ENCODE measurements around the gene AKR1C2.
"Not testable (repeated sequence)": the region's sequence is repeated elsewhere in the genome, so short reads cannot be mapped to it uniquely, and the experiment has no call there.

The AKR1C2 gene

DNA sequence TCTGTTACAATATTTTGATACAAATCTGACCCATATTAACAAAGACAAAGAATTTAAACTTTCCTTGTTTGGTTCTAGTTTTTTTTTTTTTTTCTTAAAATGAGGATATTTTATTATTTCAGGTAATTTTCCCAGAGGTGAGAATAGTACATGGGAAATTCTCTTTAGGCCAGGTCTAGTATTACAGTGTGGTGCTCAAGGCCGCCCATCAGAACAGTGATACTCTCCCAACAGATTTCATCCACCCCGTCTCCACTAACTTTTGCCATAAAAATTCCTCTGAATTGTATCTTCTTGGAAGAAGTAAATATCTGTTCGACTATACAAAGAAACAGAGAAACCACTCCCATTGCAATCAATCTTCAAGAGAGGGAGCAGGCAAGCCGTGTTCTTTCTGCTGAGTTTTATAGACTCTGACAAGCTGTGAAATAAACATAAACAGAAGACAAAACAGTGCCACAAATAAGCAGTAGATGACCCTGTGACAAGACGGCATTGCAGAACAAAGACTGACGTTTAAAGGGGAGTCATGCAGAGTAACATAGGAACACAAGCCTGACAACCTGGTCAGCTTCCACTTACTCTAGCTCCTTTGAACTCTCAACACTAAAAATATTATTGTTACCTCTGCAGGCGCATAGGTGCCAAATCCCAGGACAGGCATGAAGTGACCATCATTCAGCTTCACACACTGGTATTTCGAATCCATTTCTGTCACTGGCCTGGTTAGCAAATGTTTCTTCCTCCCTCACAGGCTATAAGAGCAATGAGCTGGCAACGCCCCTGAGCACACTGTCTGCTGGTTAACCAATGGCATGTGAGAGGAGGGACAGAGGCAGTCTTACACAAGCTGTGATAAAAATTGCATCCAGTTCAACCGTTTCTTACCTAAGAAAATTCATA is at the start of gene AKR1C2:
Gene AKR1C2, minus strand, starts transcription at position 731 of the 903 bp plus-strand sequence. Its CDS starts 22 bp downstream, at position 709.
- not testable (repeated sequence) for H3K9ac ChIP-seq (ENCODE audit: low read length); H3K4me3 ChIP-seq (ENCODE audit: low read length); H3K36me3 ChIP-seq (ENCODE audit: control insufficient read depth, insufficient read depth, low read length); H3K9me3 ChIP-seq (ENCODE audit: control insufficient read depth, low read length); H3K4me1 ChIP-seq (ENCODE audit: control insufficient read depth, insufficient read depth, low read length); H3K27me3 ChIP-seq (ENCODE audit: control insufficient read depth, insufficient read depth, low read length)

DNA sequence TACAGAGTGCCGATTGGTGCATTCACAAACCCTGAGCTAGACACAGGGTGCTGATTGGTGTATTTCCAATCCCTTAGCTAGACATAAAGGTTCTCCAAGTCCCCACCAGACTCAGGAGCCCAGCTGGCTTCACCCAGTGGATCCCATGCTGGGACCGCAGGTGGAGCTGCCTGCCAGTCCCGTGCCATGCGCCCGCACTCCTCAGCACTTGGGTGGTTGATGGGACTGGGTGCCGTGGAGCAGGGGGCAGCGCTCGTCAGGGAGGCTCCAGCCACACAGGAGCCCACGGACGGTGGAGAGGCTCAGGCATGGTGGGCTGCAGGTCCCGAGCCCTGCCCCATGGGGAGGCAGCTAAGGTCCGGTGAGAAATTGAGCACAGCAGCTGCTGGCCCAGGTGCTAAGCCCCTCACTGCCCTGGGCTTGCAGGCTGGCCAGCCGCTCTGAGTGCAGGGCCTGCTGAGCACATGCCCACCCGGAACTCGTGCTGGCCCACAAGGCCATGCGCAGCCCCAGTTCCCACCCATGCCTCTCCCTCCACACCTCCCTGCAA is 49.4 kb upstream of the AKR1C2 start:
- H3K27me3 ChIP-seq (ENCODE audit: control insufficient read depth, insufficient read depth, low read length); H3K9ac ChIP-seq (ENCODE audit: low read length); H3K36me3 ChIP-seq (ENCODE audit: control insufficient read depth, insufficient read depth, low read length); H3K4me3 ChIP-seq (ENCODE audit: low read length); H3K9me3 ChIP-seq (ENCODE audit: control insufficient read depth, low read length); H3K4me1 ChIP-seq (ENCODE audit: control insufficient read depth, insufficient read depth, low read length): not testable (repeated sequence)

- Histone ChIP-seq H3K9ac (ENCODE audit: low read length) (no peak overlapping the region), H3K4me1 (ENCODE audit: control insufficient read depth, insufficient read depth, low read length) (peaks cover 9% of the 10 kb centered on the region), H3K9me3 (ENCODE audit: control insufficient read depth, low read length) (no peaks in the 10 kb centered on the region), H3K4me3 (ENCODE audit: low read length) (no peak overlapping the region), H3K36me3 (ENCODE audit: control insufficient read depth, insufficient read depth, low read length) (no peaks in the 10 kb centered on the region), H3K27me3 (ENCODE audit: control insufficient read depth, insufficient read depth, low read length) (no peaks in the 10 kb centered on the region)
Measured at GRCh38 chr10:5047912-5048628, 44.4 kb upstream of the AKR1C2 start.

DNA sequence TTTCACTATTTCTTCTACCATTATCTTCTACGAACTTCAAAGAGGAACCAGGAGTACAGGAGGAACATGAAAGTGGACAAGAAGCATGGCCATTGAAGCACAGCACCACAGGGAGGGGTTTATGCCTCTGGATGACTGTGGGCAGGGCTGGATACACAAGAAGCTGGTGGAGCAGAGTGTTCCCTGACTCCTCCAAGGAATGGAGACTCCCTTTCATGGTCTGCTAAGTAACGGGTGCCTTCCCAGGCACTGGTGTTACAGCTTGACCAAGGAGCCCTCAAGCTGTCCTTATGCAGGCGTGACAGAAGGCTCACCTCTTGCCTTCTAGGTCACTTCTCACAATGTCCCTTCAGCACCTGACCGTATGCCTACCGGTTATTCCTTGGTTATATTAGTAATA is 43.4 kb upstream of the AKR1C2 start:
- not testable (repeated sequence) for H3K36me3 ChIP-seq (ENCODE audit: control insufficient read depth, insufficient read depth, low read length); H3K9me3 ChIP-seq (ENCODE audit: control insufficient read depth, low read length); H3K4me3 ChIP-seq (ENCODE audit: low read length); H3K27me3 ChIP-seq (ENCODE audit: control insufficient read depth, insufficient read depth, low read length); H3K9ac ChIP-seq (ENCODE audit: low read length)
- H3K4me1 ChIP-seq (ENCODE audit: control insufficient read depth, insufficient read depth, low read length), result peaks cover 13% of the 10 kb centered on the region

- peaks cover 19% of the 10 kb centered on the region for H3K4me1 ChIP-seq (ENCODE audit: control insufficient read depth, insufficient read depth, low read length)
- H3K9ac ChIP-seq (ENCODE audit: low read length), result no peak overlapping the region
- no peaks in the 10 kb centered on the region for H3K27me3 ChIP-seq (ENCODE audit: control insufficient read depth, insufficient read depth, low read length)
- no peak overlapping the region for H3K4me3 ChIP-seq (ENCODE audit: low read length)
- H3K9me3 ChIP-seq (ENCODE audit: control insufficient read depth, low read length), result no peaks in the 10 kb centered on the region
- H3K36me3 ChIP-seq (ENCODE audit: control insufficient read depth, insufficient read depth, low read length), result no peaks in the 10 kb centered on the region
Measured at GRCh38 chr10:5046410-5046809, 42.8 kb upstream of the AKR1C2 start.

GRCh38 chr10:5045095-5045494 is 41.4 kb upstream of the AKR1C2 start:
- Histone ChIP-seq H3K4me3 (ENCODE audit: low read length) (no peak overlapping the region), H3K4me1 (ENCODE audit: control insufficient read depth, insufficient read depth, low read length) (peaks cover 25% of the 10 kb centered on the region), H3K27me3 (ENCODE audit: control insufficient read depth, insufficient read depth, low read length) (no peaks in the 10 kb centered on the region)

GRCh38 chr10:5043716-5044115 is 40.1 kb upstream of the AKR1C2 start:
- H3K36me3 ChIP-seq (ENCODE audit: control insufficient read depth, insufficient read depth, low read length), result no peaks in the 10 kb centered on the region
- no peaks in the 10 kb centered on the region for H3K27me3 ChIP-seq (ENCODE audit: control insufficient read depth, insufficient read depth, low read length)
- no peak overlapping the region for H3K4me3 ChIP-seq (ENCODE audit: low read length)
- no peaks in the 10 kb centered on the region for H3K9me3 ChIP-seq (ENCODE audit: control insufficient read depth, low read length)
- H3K4me1 ChIP-seq (ENCODE audit: control insufficient read depth, insufficient read depth, low read length), result peaks cover 30% of the 10 kb centered on the region
- H3K9ac ChIP-seq (ENCODE audit: low read length), result no peak overlapping the region

More at GRCh38 chr10:5045095-5045494, 41.4 kb upstream of the AKR1C2 start:
- no peak overlapping the region for H3K9ac ChIP-seq (ENCODE audit: low read length)
- H3K36me3 ChIP-seq (ENCODE audit: control insufficient read depth, insufficient read depth, low read length), result no peaks in the 10 kb centered on the region
- no peaks in the 10 kb centered on the region for H3K9me3 ChIP-seq (ENCODE audit: control insufficient read depth, low read length)

- Histone ChIP-seq H3K9me3 (ENCODE audit: control insufficient read depth, low read length) (no peaks in the 10 kb centered on the region), H3K4me1 (ENCODE audit: control insufficient read depth, insufficient read depth, low read length) (peaks cover 37% of the 10 kb centered on the region), H3K36me3 (ENCODE audit: control insufficient read depth, insufficient read depth, low read length) (no peaks in the 10 kb centered on the region), H3K4me3 (ENCODE audit: low read length) (no peak overlapping the region), H3K27me3 (ENCODE audit: control insufficient read depth, insufficient read depth, low read length) (no peaks in the 10 kb centered on the region), H3K9ac (ENCODE audit: low read length) (no peak overlapping the region)
Measured at GRCh38 chr10:5042922-5043321, 39.3 kb upstream of the AKR1C2 start.

GRCh38 chr10:5041471-5042023 is 37.9 kb upstream of the AKR1C2 start:
- Histone ChIP-seq H3K4me3 (ENCODE audit: low read length) (no peak overlapping the region), H3K36me3 (ENCODE audit: control insufficient read depth, insufficient read depth, low read length) (no peaks in the 10 kb centered on the region), H3K9me3 (ENCODE audit: control insufficient read depth, low read length) (no peaks in the 10 kb centered on the region), H3K9ac (ENCODE audit: low read length) (no peak overlapping the region), H3K4me1 (ENCODE audit: control insufficient read depth, insufficient read depth, low read length) (peaks cover 42% of the 10 kb centered on the region), H3K27me3 (ENCODE audit: control insufficient read depth, insufficient read depth, low read length) (no peaks in the 10 kb centered on the region)

DNA sequence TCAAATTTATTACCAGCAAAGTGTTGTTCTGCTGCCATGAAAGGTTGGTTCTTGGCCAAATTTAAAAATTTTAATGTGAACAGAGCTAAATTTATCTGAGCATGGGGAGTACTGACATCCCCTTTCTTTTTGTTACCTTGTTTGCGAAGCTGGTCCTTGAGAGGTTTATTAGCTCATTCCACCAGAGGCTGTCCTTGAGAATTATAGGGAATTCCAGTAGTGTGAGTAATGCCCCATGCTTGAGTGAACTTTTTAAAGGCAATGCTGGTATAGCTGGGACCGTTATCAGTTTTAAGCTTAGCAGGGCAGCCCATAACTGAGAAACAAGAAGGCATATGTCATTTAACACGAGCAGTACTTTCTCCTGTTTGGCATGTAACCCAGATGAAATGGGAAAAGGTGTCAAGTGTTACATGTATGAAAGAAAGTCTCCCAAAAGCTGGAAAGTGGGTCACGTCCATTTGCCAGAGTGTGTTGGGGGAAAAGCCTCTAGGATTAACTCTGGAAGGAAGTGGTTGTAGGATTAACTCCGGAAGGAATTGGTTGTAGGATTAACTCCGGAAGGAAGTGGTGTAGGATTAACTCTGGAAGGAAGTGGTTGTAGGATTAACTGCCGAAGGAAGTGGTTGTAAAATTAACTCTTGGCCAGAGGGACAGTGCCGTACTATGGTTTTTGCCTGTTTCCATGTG is 37.3 kb upstream of the AKR1C2 start:
- H3K36me3 ChIP-seq (ENCODE audit: control insufficient read depth, insufficient read depth, low read length), result no peaks in the 10 kb centered on the region
- no peaks in the 10 kb centered on the region for H3K9me3 ChIP-seq (ENCODE audit: control insufficient read depth, low read length)
- H3K4me1 ChIP-seq (ENCODE audit: control insufficient read depth, insufficient read depth, low read length), result peaks cover 47% of the 10 kb centered on the region
- H3K9ac ChIP-seq (ENCODE audit: low read length), result no peak overlapping the region
- H3K27me3 ChIP-seq (ENCODE audit: control insufficient read depth, insufficient read depth, low read length), result no peaks in the 10 kb centered on the region
- no peak overlapping the region for H3K4me3 ChIP-seq (ENCODE audit: low read length)

GRCh38 chr10:5040010-5040673 is 36.5 kb upstream of the AKR1C2 start:
- no peak overlapping the region for H3K9ac ChIP-seq (ENCODE audit: low read length)
- no peaks in the 10 kb centered on the region for H3K9me3 ChIP-seq (ENCODE audit: control insufficient read depth, low read length)
- H3K4me1 ChIP-seq (ENCODE audit: control insufficient read depth, insufficient read depth, low read length), result peaks cover 47% of the 10 kb centered on the region
- no peaks in the 10 kb centered on the region for H3K27me3 ChIP-seq (ENCODE audit: control insufficient read depth, insufficient read depth, low read length)
- H3K4me3 ChIP-seq (ENCODE audit: low read length), result no peak overlapping the region
- H3K36me3 ChIP-seq (ENCODE audit: control insufficient read depth, insufficient read depth, low read length), result no peaks in the 10 kb centered on the region
